OCI-LY7 (cell line): Measurements from ENCODE around the gene ADD2.

Experiments used
- CTCF ChIP-seq: fragments of 200-600 bp; sonication (generic); conservative IDR thresholded peaks from 2 replicates; pipeline ENCODE4 v1.5.1; 2014; ENCODE audit warnings: mild to moderate bottlenecking, antibody characterized with exemption, low read length, moderate library complexity, mixed read lengths
- EZH2phosphoT487 ChIP-seq: fragments of 200-600 bp; sonication (generic); IDR thresholded peaks from 2 replicates; pipeline ENCODE4 v1.6.1; 2018; ENCODE audit warnings: low read depth, borderline replicate concordance, mild to moderate bottlenecking, mixed run types, antibody characterized with exemption, low read length, moderate library complexity, mixed read lengths

GRCh38 chr2:70639841-70640436 lies 128.1 kb downstream of the ADD2 start:
- no peak for TF ChIP-seq CTCF
- TF ChIP-seq EZH2phosphoT487, result no peak
